HL-60 (cell line): ENCODE data around the gene MAP4.

Source experiments
- POLR2AphosphoS5 ChIP-seq: IDR thresholded peaks from 2 replicates; pipeline ENCODE4 v1.6.1; 2012; ENCODE audit warnings: low read depth
- SPI1 ChIP-seq: IDR thresholded peaks from 2 replicates; pipeline ENCODE4 v1.6.1; 2012; ENCODE audit warnings: low read depth, mild to moderate bottlenecking, borderline replicate concordance
- TF ChIP-seq, protein P1 (sequence below): IDR thresholded peaks from one replicate; pipeline ENCODE4 v1.5.1; 2011; ENCODE audit warnings: low read length, control low read depth, inconsistent platforms; ENCODE audit not compliant: insufficient read depth
- TF ChIP-seq, protein P2 (sequence below): IDR thresholded peaks from 2 replicates; pipeline ENCODE4 v1.6.1; 2012; ENCODE audit warnings: low read depth; ENCODE audit not compliant: insufficient replicate concordance

DNA sequence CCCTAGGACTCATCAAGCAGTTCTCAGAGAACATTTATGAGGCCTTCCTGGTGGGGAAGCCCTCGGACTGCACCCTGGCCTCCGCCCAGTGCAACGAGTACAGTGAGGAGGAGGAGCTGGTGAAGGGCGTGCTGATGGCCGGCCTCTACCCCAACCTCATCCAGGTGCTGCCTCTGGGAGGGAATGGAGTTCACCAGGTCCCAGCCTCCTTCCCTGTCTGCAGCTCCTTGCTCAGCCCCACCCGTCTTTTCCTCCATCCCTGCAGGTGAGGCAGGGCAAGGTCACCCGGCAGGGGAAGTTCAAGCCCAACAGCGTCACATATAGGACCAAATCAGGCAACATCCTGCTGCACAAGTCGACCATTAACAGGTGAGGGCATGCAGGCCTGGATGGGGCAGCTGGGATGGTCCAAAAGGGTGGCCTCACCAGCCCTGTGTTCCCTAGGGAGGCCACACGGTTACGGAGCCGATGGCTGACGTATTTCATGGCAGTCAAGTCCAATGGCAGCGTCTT lies 167.0 kb downstream of the MAP4 start:
- TF ChIP-seq, protein P1, sequence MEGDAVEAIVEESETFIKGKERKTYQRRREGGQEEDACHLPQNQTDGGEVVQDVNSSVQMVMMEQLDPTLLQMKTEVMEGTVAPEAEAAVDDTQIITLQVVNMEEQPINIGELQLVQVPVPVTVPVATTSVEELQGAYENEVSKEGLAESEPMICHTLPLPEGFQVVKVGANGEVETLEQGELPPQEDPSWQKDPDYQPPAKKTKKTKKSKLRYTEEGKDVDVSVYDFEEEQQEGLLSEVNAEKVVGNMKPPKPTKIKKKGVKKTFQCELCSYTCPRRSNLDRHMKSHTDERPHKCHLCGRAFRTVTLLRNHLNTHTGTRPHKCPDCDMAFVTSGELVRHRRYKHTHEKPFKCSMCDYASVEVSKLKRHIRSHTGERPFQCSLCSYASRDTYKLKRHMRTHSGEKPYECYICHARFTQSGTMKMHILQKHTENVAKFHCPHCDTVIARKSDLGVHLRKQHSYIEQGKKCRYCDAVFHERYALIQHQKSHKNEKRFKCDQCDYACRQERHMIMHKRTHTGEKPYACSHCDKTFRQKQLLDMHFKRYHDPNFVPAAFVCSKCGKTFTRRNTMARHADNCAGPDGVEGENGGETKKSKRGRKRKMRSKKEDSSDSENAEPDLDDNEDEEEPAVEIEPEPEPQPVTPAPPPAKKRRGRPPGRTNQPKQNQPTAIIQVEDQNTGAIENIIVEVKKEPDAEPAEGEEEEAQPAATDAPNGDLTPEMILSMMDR, result no peak
- TF ChIP-seq SPI1, result no peak
- TF ChIP-seq POLR2AphosphoS5, result no peak
- TF ChIP-seq, protein P2, sequence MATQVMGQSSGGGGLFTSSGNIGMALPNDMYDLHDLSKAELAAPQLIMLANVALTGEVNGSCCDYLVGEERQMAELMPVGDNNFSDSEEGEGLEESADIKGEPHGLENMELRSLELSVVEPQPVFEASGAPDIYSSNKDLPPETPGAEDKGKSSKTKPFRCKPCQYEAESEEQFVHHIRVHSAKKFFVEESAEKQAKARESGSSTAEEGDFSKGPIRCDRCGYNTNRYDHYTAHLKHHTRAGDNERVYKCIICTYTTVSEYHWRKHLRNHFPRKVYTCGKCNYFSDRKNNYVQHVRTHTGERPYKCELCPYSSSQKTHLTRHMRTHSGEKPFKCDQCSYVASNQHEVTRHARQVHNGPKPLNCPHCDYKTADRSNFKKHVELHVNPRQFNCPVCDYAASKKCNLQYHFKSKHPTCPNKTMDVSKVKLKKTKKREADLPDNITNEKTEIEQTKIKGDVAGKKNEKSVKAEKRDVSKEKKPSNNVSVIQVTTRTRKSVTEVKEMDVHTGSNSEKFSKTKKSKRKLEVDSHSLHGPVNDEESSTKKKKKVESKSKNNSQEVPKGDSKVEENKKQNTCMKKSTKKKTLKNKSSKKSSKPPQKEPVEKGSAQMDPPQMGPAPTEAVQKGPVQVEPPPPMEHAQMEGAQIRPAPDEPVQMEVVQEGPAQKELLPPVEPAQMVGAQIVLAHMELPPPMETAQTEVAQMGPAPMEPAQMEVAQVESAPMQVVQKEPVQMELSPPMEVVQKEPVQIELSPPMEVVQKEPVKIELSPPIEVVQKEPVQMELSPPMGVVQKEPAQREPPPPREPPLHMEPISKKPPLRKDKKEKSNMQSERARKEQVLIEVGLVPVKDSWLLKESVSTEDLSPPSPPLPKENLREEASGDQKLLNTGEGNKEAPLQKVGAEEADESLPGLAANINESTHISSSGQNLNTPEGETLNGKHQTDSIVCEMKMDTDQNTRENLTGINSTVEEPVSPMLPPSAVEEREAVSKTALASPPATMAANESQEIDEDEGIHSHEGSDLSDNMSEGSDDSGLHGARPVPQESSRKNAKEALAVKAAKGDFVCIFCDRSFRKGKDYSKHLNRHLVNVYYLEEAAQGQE, result no peak
